NT2/D1 (cell line): ENCODE results near the gene SERPINB11.

Experiments
- DNase-seq: peaks from one replicate; pipeline ENCODE4 v3.0.0-alpha.2; 2011; ENCODE audit warnings: low read depth, low spot score
- H3K27me3 ChIP-seq: 2 replicates; pipeline ENCODE4 v1.6.0; 2011; ENCODE audit warnings: mild to moderate bottlenecking; ENCODE audit not compliant: insufficient read length, insufficient read depth
- H3K36me3 ChIP-seq: 2 replicates; pipeline ENCODE4 v1.6.1; 2011; ENCODE audit warnings: mild to moderate bottlenecking, low read length, mixed read lengths; ENCODE audit not compliant: insufficient read depth, insufficient read length
- H3K4me1 ChIP-seq: 2 replicates; pipeline ENCODE4 v1.5.1; 2011; ENCODE audit not compliant: insufficient read depth, insufficient read length
- H3K4me3 ChIP-seq: 2 replicates; pipeline ENCODE4 v1.5.1; 2011; ENCODE audit warnings: low read depth; ENCODE audit not compliant: insufficient read length
- H3K9ac ChIP-seq: 2 replicates; pipeline ENCODE4 v1.6.0; 2011; ENCODE audit warnings: low read depth; ENCODE audit not compliant: insufficient read length
- H3K9me3 ChIP-seq: 2 replicates; pipeline ENCODE4 v1.5.1; 2011; ENCODE audit warnings: mild to moderate bottlenecking, low read length; ENCODE audit not compliant: insufficient read depth
- SUZ12 ChIP-seq: IDR thresholded peaks from 2 replicates; pipeline ENCODE4 v1.6.1; 2011; ENCODE audit not compliant: insufficient read length, insufficient read depth; ENCODE audit errors: extremely low read depth
- YY1 ChIP-seq: IDR thresholded peaks from 2 replicates; pipeline ENCODE4 v1.6.1; 2011; ENCODE audit not compliant: insufficient read length, insufficient read depth
- ZNF274 ChIP-seq: IDR thresholded peaks from 2 replicates; pipeline ENCODE4 v1.6.1; 2011; ENCODE audit warnings: mild to moderate bottlenecking, low read depth, low read length

Gene SERPINB11

GRCh38 chr18:63731215-63731614, 28.5 kb downstream of the SERPINB11 start:
- TF ChIP-seq ZNF274 (no peak), SUZ12 (no peak), YY1 (no peak)
- Histone ChIP-seq H3K27me3 (no peaks in the 10 kb centered on the region), H3K36me3 (no peaks in the 10 kb centered on the region), H3K9ac (no peak overlapping the region), H3K4me1 (no peaks in the 10 kb centered on the region), H3K9me3 (no peaks in the 10 kb centered on the region), H3K4me3 (no peak overlapping the region)
- no peak for DNase-seq

- H3K4me1 ChIP-seq, result no peaks in the 10 kb centered on the region
- H3K9me3 ChIP-seq, result no peaks in the 10 kb centered on the region
- TF ChIP-seq YY1 (no peak), ZNF274 (no peak), SUZ12 (no peak)
- H3K4me3 ChIP-seq, result no peak overlapping the region
- no peak for DNase-seq
- no peak overlapping the region for H3K9ac ChIP-seq
- no peaks in the 10 kb centered on the region for H3K27me3 ChIP-seq
- H3K36me3 ChIP-seq, result no peaks in the 10 kb centered on the region
Observed at GRCh38 chr18:63736876-63737275, 34.1 kb downstream of the SERPINB11 start.

DNA sequence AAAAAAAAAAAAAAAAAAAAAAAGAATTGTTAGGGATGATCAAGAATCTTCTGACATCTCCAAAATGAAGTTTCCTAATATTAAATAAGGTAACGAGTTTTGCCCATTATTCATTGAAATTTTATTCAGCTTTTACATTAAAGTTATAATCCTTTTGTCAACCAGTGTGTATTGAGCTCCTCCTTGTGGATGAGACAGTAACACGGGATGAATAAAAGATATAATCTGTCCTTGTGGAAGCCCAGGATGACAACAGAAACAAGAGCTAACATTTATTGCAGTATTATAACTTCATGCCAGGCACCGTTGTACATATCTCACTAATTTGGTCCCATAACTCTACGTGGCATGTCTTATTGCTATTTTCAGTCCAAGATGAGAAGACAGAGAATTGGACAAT, 39.0 kb downstream of the SERPINB11 start:
- Histone ChIP-seq H3K9me3 (no peaks in the 10 kb centered on the region), H3K36me3 (no peaks in the 10 kb centered on the region), H3K27me3 (no peaks in the 10 kb centered on the region), H3K4me3 (no peak overlapping the region), H3K9ac (no peak overlapping the region), H3K4me1 (no peaks in the 10 kb centered on the region)
- no peak for DNase-seq
- TF ChIP-seq YY1, result no peak
- no peak for TF ChIP-seq SUZ12
- no peak for TF ChIP-seq ZNF274

DNA sequence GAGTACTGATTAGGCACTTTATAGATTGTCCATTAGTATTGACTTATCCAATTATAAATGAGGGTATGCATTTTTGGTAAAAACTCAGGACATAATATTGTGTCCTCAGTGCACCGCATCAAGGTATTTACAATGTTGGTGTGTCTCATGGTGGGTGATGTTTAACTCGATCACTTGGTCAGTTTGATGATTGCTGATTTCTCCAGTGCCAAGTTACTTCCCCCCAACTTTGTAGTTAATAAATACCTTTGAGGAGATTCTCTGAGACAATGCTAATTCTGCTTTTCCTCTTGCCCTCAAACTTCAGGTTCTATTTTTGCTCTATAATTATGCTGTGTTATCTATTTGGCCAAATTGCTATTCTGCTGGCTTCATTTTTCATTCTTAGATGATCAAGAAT, 44.2 kb downstream of the SERPINB11 start:
- no peak overlapping the region for H3K4me3 ChIP-seq
- no peak for TF ChIP-seq YY1
- H3K9me3 ChIP-seq, result no peaks in the 10 kb centered on the region
- DNase-seq, result no peak
- no peaks in the 10 kb centered on the region for H3K27me3 ChIP-seq
- H3K4me1 ChIP-seq, result no peaks in the 10 kb centered on the region
- no peaks in the 10 kb centered on the region for H3K36me3 ChIP-seq
- no peak overlapping the region for H3K9ac ChIP-seq

GRCh38 chr18:63749489-63749888, 46.7 kb downstream of the SERPINB11 start:
- H3K4me1 ChIP-seq, result no peaks in the 10 kb centered on the region
- no peak overlapping the region for H3K9ac ChIP-seq
- H3K36me3 ChIP-seq, result no peaks in the 10 kb centered on the region
- no peaks in the 10 kb centered on the region for H3K27me3 ChIP-seq
- no peak for DNase-seq
- H3K4me3 ChIP-seq, result no peak overlapping the region
- no peaks in the 10 kb centered on the region for H3K9me3 ChIP-seq
- TF ChIP-seq YY1, result no peak
- TF ChIP-seq ZNF274, result no peak
- no peak for TF ChIP-seq SUZ12

GRCh38 chr18:63752636-63753035, 49.9 kb downstream of the SERPINB11 start:
- Histone ChIP-seq H3K9me3 (no peaks in the 10 kb centered on the region), H3K9ac (no peak overlapping the region), H3K4me3 (no peak overlapping the region), H3K4me1 (no peaks in the 10 kb centered on the region), H3K36me3 (no peaks in the 10 kb centered on the region), H3K27me3 (no peaks in the 10 kb centered on the region)
- no peak for DNase-seq
- no peak for TF ChIP-seq SUZ12
- no peak for TF ChIP-seq YY1
- TF ChIP-seq ZNF274, result no peak

DNA sequence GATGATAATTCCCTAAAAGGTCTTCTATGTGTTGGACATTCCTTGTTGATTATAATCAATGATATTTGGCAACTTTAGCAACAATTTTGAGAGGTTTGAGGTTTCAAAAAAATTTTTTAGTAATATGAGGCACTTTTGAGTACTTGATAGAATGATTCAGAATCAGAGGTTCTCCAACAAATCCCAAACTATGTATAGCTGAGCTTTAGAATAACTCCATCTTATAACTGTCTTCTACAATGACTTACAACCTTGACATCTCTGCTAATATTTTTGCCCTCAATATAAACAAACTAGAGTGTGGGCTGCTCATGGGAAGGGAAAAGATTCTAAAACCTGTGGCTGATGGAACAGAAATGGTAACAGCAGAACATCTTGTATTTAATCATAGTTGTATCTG, 50.9 kb downstream of the SERPINB11 start:
- DNase-seq, result no peak
- TF ChIP-seq SUZ12 (no peak), ZNF274 (no peak), YY1 (no peak)
- Histone ChIP-seq H3K9ac (no peak overlapping the region), H3K36me3 (no peaks in the 10 kb centered on the region), H3K9me3 (no peaks in the 10 kb centered on the region), H3K4me3 (no peak overlapping the region), H3K27me3 (no peaks in the 10 kb centered on the region), H3K4me1 (no peaks in the 10 kb centered on the region)

DNA sequence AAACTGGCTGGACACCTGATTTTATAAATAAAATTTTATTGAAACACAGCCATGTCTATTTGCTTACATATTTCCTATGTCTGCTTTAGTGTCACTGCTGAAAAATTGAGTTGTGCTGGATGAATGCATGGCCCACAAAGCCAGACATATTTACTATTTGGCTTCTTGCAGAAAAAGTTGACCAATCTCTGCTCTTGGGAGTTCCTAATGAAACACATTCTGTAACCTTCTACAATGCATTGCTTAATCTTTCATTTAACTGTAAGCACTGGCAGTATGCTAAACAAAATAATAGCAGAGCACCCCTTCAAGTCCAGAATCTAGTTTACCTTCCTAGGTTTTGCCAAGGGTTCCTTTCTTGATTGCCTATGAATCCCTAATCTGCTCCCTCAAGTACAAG, 54.8 kb downstream of the SERPINB11 start:
- Histone ChIP-seq H3K27me3 (no peaks in the 10 kb centered on the region), H3K9ac (no peak overlapping the region), H3K9me3 (no peaks in the 10 kb centered on the region), H3K4me3 (no peak overlapping the region), H3K4me1 (no peaks in the 10 kb centered on the region), H3K36me3 (no peaks in the 10 kb centered on the region)
- no peak for DNase-seq
- no peak for TF ChIP-seq SUZ12
- no peak for TF ChIP-seq YY1
- no peak for TF ChIP-seq ZNF274
